ENCODE data around the gene VPREB1.
"Not testable (repeated sequence)": the region's sequence is repeated elsewhere in the genome, so short reads cannot be mapped to it uniquely, and the experiment has no call there.

DNA sequence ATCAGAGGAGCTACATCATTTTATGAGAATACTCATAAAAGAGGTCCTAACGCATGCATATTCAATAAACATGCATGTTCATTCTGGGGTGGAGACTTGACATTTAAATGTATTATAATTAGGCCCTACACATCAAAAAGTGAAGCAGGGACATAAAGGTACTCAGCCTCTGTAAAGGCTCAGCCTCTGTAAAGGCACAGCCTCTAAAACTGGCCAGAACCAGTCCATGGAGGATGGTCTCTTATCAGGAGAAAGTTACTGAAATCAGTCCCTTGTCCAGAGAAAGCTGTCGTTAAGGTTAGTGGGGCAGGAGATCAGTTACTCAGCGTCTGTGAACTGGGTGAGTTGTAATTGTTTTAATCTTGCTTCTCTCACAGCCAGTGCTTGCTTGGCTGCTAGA, 19.2 kb downstream of the VPREB1 start:
- TF ChIP-seq CTCF (IDR thresholded peaks at IDR 0.05; ENCODE audit: insufficient read depth, low read depth, low read length); EZH2 (IDR thresholded peaks at IDR 0.05; ENCODE audit: insufficient read depth, low read length): not testable (repeated sequence)
